HEK293T (cell line): Measurements from ENCODE around the gene RNF214.

Experiments used
- ARNT ChIP-seq: fragments of 450-650 bp; IDR thresholded peaks from 2 replicates; pipeline ENCODE4 v1.6.1; 2017; ENCODE audit warnings: mild to moderate bottlenecking
- BHLHE40 ChIP-seq: fragments of 450-650 bp; IDR thresholded peaks from 2 replicates; pipeline ENCODE4 v1.6.1; 2016; ENCODE audit warnings: mild to moderate bottlenecking, moderate library complexity, borderline replicate concordance
- CTBP1 ChIP-seq: fragments of 450-650 bp; IDR thresholded peaks from 2 replicates; pipeline ENCODE4 v1.6.1; 2016; ENCODE audit warnings: borderline replicate concordance
- ELF4 ChIP-seq: fragments of 450-650 bp; IDR thresholded peaks from 2 replicates; pipeline ENCODE4 v1.6.1; 2017; ENCODE audit warnings: antibody characterized with exemption
- FOXA1 ChIP-seq: fragments of 450-650 bp; IDR thresholded peaks from 2 replicates; pipeline ENCODE4 v1.6.1; 2016; ENCODE audit warnings: mild to moderate bottlenecking
- FOXK2 ChIP-seq: fragments of 450-650 bp; IDR thresholded peaks from 2 replicates; pipeline ENCODE4 v1.6.1; 2016; ENCODE audit warnings: mild to moderate bottlenecking
- FOXM1 ChIP-seq: fragments of 450-650 bp; IDR thresholded peaks from 2 replicates; pipeline ENCODE4 v1.6.1; 2017; ENCODE audit warnings: mild to moderate bottlenecking, borderline replicate concordance
- HDGF ChIP-seq: fragments of 450-650 bp; IDR thresholded peaks from 2 replicates; pipeline ENCODE4 v1.6.1; 2017; ENCODE audit warnings: antibody characterized with exemption, borderline replicate concordance
- L3MBTL2 ChIP-seq: fragments of 450-650 bp; conservative IDR thresholded peaks from 2 replicates; pipeline ENCODE4 v1.6.1; 2016; ENCODE audit warnings: mild to moderate bottlenecking
- NFRKB ChIP-seq: fragments of 450-650 bp; IDR thresholded peaks from 2 replicates; pipeline ENCODE4 v1.6.1; 2016; ENCODE audit warnings: mild to moderate bottlenecking, moderate library complexity
- PKNOX1 ChIP-seq: fragments of 450-650 bp; IDR thresholded peaks from 2 replicates; pipeline ENCODE4 v1.6.1; 2016
- SP1 ChIP-seq: fragments of 450-650 bp; IDR thresholded peaks from 2 replicates; pipeline ENCODE4 v1.6.1; 2017
- SUZ12 ChIP-seq: fragments of 450-650 bp; IDR thresholded peaks from 2 replicates; pipeline ENCODE4 v1.6.1; 2016; ENCODE audit warnings: mild to moderate bottlenecking
- ZNF384 ChIP-seq: fragments of 450-650 bp; IDR thresholded peaks from 2 replicates; pipeline ENCODE4 v1.6.1; 2016

DNA sequence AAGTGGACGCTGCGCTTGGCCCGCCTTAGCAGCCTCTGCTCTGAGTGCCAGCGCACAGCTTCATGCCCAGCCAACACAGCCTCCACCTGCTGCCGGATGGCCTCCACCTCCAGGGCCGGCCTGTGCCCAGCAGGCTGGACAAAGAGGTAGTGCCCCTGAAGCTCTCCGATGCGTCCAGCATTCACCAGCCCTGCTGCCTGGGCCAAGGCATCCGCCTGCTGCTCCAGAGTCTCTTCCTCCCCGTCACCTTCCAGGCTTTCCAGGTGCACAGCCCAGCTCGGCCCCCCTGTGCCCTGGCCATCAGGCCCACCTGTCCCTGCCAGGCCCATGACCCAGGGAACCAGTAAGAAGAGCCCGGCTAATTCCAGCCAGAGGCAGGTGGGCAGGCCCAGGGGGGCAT is 3.1 kb upstream of the RNF214 start:
- TF ChIP-seq FOXM1 (no peak), SP1 (no peak), SUZ12 (no peak), PKNOX1 (no peak), BHLHE40 (no peak), NFRKB (no peak), ARNT (no peak), FOXA1 (no peak), HDGF (no peak), ELF4 (no peak), CTBP1 (no peak), FOXK2 (no peak), ZNF384 (no peak), L3MBTL2 (no peak)
